IMR-90 (cell line): Measurements from ENCODE around the gene NUP107. TPM values are rescaled to one million over a fixed set of nuclear protein-coding genes. Genes with fewer than 3 reads are reported as not detected.

Experiments used
- ATAC-seq: fragments of 200-7000 bp; cut with Tn5 transposase; 2 replicates; pipeline ENCODE4 v1.9.1; 2020; ENCODE audit warnings: low read depth, mild to moderate bottlenecking, moderate library complexity
- BruUV-seq: library from RNA; stranded (reverse); fragments of 400-500 nt; replicated peaks from 2 replicates; lab custom pipeline; 2021; lab: Mats Ljungman, UMichigan
- CTCF ChIA-PET: fragments of 300-600 bp; formaldehyde crosslinking; extraction: SDS; loops from one replicate; lab custom pipeline; 2021; ENCODE audit warnings: antibody characterized with exemption; lab: Yijun Ruan, JAX
- POLR2A ChIA-PET: fragments of 300-600 bp; sonication (Branson Sonifier 250); formaldehyde crosslinking; loops from one replicate; lab custom pipeline; 2022; ENCODE audit warnings: antibody characterized with exemption; ENCODE audit not compliant: unreplicated experiment; lab: Charles Lee
- DNase-seq: peaks from one replicate; pipeline ENCODE4 v3.0.0; 2013
- H2AFZ ChIP-seq: replicated peaks from 2 replicates; pipeline ENCODE3; 2013; ENCODE audit warnings: low read length, mild to moderate bottlenecking; ENCODE audit not compliant: poor library complexity
- H2AK5ac ChIP-seq: 2 replicates; pipeline ENCODE4 v1.6.1; 2013; ENCODE audit warnings: low read depth, low read length, inconsistent platforms
- H2AK9ac ChIP-seq: replicated peaks from 2 replicates; pipeline ENCODE3; 2013; ENCODE audit warnings: mild to moderate bottlenecking, low read depth, low read length, moderate library complexity; ENCODE audit not compliant: poor library complexity
- H2BK120ac ChIP-seq: 2 replicates; pipeline ENCODE4 v1.6.1; 2013; ENCODE audit warnings: low read depth, low read length, inconsistent platforms
- H2BK15ac ChIP-seq: 3 replicates; pipeline ENCODE4 v1.6.1; 2013; ENCODE audit warnings: low read depth, low read length, inconsistent platforms
- H2BK20ac ChIP-seq: 2 replicates; pipeline ENCODE4 v1.6.1; 2013; ENCODE audit warnings: low read depth, mild to moderate bottlenecking, inconsistent platforms, low read length, moderate library complexity
- H2BK5ac ChIP-seq: 2 replicates; pipeline ENCODE4 v1.6.1; 2013; ENCODE audit warnings: mild to moderate bottlenecking, low read depth, low read length, inconsistent platforms; ENCODE audit not compliant: poor library complexity, severe bottlenecking
- H3K14ac ChIP-seq: replicated peaks from 2 replicates; pipeline ENCODE4 v1.6.1; 2013; ENCODE audit warnings: low read depth, low read length, inconsistent platforms
- H3K18ac ChIP-seq: 2 replicates; pipeline ENCODE4 v1.6.1; 2013; ENCODE audit warnings: low read depth, low read length, control low read depth
- H3K23ac ChIP-seq: 2 replicates; pipeline ENCODE4 v1.6.1; 2013; ENCODE audit warnings: low read depth, low read length, inconsistent platforms
- H3K27ac ChIP-seq: 2 replicates; pipeline ENCODE4 v1.5.1; 2013; ENCODE audit warnings: mild to moderate bottlenecking, control low read depth, low read length; ENCODE audit not compliant: insufficient read depth
- H3K27me3 ChIP-seq: 2 replicates; pipeline ENCODE4 v1.6.1; 2013; ENCODE audit warnings: low read length; ENCODE audit not compliant: control insufficient read depth, insufficient read depth
- H3K36me3 ChIP-seq: 2 replicates; pipeline ENCODE4 v1.6.1; 2013; ENCODE audit warnings: low read length, mixed read lengths; ENCODE audit not compliant: control insufficient read depth, insufficient read depth
- H3K4ac ChIP-seq: 2 replicates; pipeline ENCODE4 v1.6.1; 2013; ENCODE audit warnings: low read depth, low read length, inconsistent platforms
- H3K4me1 ChIP-seq: 2 replicates; pipeline ENCODE4 v1.6.1; 2013; ENCODE audit warnings: low read length, mixed read lengths; ENCODE audit not compliant: control insufficient read depth, insufficient read depth
- H3K4me2 ChIP-seq: 2 replicates; pipeline ENCODE4 v1.6.1; 2013; ENCODE audit warnings: low read depth, mild to moderate bottlenecking, control low read depth, low read length, moderate library complexity
- H3K4me3 ChIP-seq: 2 replicates; pipeline ENCODE4 v1.5.1; 2013; ENCODE audit warnings: low read depth, mild to moderate bottlenecking, control low read depth, low read length, moderate library complexity; ENCODE audit not compliant: insufficient read depth
- H3K56ac ChIP-seq: 2 replicates; pipeline ENCODE4 v1.6.1; 2013; ENCODE audit warnings: low read length, inconsistent platforms; ENCODE audit not compliant: insufficient read depth; ENCODE audit errors: extremely low read depth
- H3K79me1 ChIP-seq, 2 experiments: 2 replicates each; pipeline ENCODE4 v1.6.1; 2013; ENCODE audit warnings: low read length in 2 of 2, inconsistent platforms in 1 of 2, low read depth in 1 of 2
- H3K9ac ChIP-seq: 2 replicates; pipeline ENCODE4 v1.6.1; 2013; ENCODE audit warnings: low read depth, low read length, control low read depth
- H3K9me1 ChIP-seq: 2 replicates; pipeline ENCODE4 v1.6.1; 2013; ENCODE audit warnings: low read length, inconsistent platforms; ENCODE audit not compliant: insufficient read depth
- H3K9me3 ChIP-seq: 2 replicates; pipeline ENCODE4 v1.6.1; 2013; ENCODE audit warnings: low read length; ENCODE audit not compliant: control insufficient read depth, insufficient read depth
- H4K20me1 ChIP-seq: 2 replicates; pipeline ENCODE4 v1.6.1; 2013; ENCODE audit warnings: low read length, inconsistent platforms; ENCODE audit not compliant: insufficient read depth
- H4K5ac ChIP-seq: 2 replicates; pipeline ENCODE4 v1.6.1; 2013; ENCODE audit warnings: mild to moderate bottlenecking, low read depth, low read length, control low read depth
- H4K8ac ChIP-seq, 2 experiments: 2 replicates each; pipeline ENCODE4 v1.6.1; 2013; ENCODE audit warnings: low read depth in 2 of 2, low read length in 2 of 2, control low read depth in 1 of 2, inconsistent platforms in 1 of 2
- H4K91ac ChIP-seq: 2 replicates; pipeline ENCODE4 v1.6.1; 2013; ENCODE audit warnings: low read depth, low read length, inconsistent platforms; ENCODE audit not compliant: insufficient read depth
- FOS ChIP-seq: fragments of 150-350 bp; IDR thresholded peaks from 2 replicates; pipeline ENCODE4 v1.6.1; 2016; ENCODE audit warnings: low read depth, low read length
- MAFK ChIP-seq: IDR thresholded peaks from 2 replicates; pipeline ENCODE4 v1.6.1; 2012; ENCODE audit warnings: low read depth, low read length, improper control_type of control experiment
- MAZ ChIP-seq: IDR thresholded peaks from 2 replicates; pipeline ENCODE4 v1.6.1; 2012; ENCODE audit warnings: low read depth, mild to moderate bottlenecking, low read length, improper control_type of control experiment, moderate library complexity, borderline replicate concordance
- POLR2A ChIP-seq: IDR thresholded peaks from 2 replicates; pipeline ENCODE4 v1.6.1; 2012; ENCODE audit warnings: mild to moderate bottlenecking, low read depth, low read length
- SMC3 ChIP-seq: fragments of 150-350 bp; IDR thresholded peaks from 2 replicates; pipeline ENCODE4 v1.6.1; 2016; ENCODE audit warnings: low read depth, mild to moderate bottlenecking, antibody characterized with exemption, low read length, moderate library complexity
- WGBS, 2 experiments: methylation state at CpG; one replicate each; pipeline versions ENCODE4 v1.1.5 to v1.1.7; 2013; ENCODE audit warnings: missing lambda C conversion rate in 2 of 2; ENCODE audit not compliant: insufficient read length in 1 of 2; ENCODE audit errors: extremely low coverage in 2 of 2; 5-methylcytosine and 5-hydroxymethylcytosine counted together
- dilution Hi-C: fragments of 300-500 bp; cut with HindIII; formaldehyde crosslinking; loops from one replicate; pipeline ENCODE4 v1.14.3; 2018; ENCODE audit warnings: low sequenced_read_pairs; ENCODE audit not compliant: unreplicated experiment
- in situ Hi-C: fragments of 300-500 bp; cut with MboI; formaldehyde crosslinking; loops from 3 replicates; pipeline ENCODE4 v1.14.3; 2019; ENCODE audit warnings: low sequenced_read_pairs, inconsistent platforms, mixed read lengths
- intact Hi-C: fragments of 100-400 bp; cut with micrococcal nuclease; formaldehyde crosslinking; loops from 2 replicates; pipeline ENCODE4 v1.10.0; 2022
- polyA plus RNA-seq, 3 experiments: library from polyadenylated mRNA; depleted of rRNA; stranded (reverse); fragments of >200 nt; gene quantifications; 2 replicates each; pipeline ENCODE4 v1.2.3, GENCODE V29; 2012; ENCODE audit warnings: low replicate concordance in 1 of 3
- total RNA-seq: library from RNA; depleted of rRNA; stranded (reverse); fragments of >200 nt; gene quantifications from 2 replicates; pipeline ENCODE4 v1.2.3, GENCODE V29; 2012
- TF ChIP-seq, protein P1 (sequence below): fragments of 150-350 bp; IDR thresholded peaks from 2 replicates; pipeline ENCODE4 v1.6.1; 2016; ENCODE audit warnings: low read depth, mild to moderate bottlenecking, low read length, moderate library complexity, borderline replicate concordance

NUP107 gene
- total and polyA plus RNA-seq, 2 of the 4 experiments (the other 2 are of a cell fraction): 34.5 to 69.7 TPM

DNA sequence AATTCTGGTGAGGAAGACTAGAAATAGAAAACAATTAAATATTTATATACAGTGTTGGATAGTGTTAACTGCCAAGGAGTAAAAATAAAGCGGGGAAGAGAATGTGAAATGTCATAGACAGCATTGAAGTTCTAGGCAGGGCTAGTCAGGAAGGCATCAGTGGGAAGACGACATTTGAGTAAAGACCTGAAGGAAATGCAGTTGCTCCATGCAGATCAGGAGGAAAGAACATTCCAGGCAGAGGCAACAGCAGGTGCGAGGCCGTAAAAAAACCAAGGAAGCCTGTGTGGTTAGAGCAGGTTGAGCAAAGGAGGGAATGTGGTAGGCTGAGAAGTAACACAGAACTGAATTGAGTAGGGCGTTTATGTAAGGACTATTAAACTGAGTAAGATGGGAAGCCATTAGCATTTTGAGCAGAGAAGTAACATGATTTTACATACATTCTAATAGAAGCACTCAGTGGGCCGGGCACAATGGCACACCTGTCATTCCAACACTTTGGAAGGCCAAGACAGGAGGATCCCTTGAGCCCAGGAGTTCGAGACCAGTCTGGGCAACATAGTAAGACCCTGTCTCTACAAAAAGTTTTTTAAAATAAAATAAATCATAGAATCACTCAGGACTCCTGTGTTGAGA is 74.1 kb downstream of the NUP107 start:
- Histone ChIP-seq H2AFZ (no peak overlapping the region), H3K9me3 (no peaks in the 10 kb centered on the region), H3K18ac (no peak overlapping the region), H3K27me3 (no peaks in the 10 kb centered on the region), H2BK120ac (no peak overlapping the region), H3K9ac (no peak overlapping the region), H2BK20ac (no peak overlapping the region), H2BK5ac (no peak overlapping the region), H2BK15ac (no peak overlapping the region), H3K36me3 (peaks cover 12% of the 10 kb centered on the region), H4K8ac (no peak overlapping the region), H4K5ac (no peak overlapping the region), H4K91ac (no peak overlapping the region), H3K9me1 (0 out of 2 replicates have a peak, but pooled peaks cover 3% of the 10 kb centered on the region), H3K14ac (no peak overlapping the region), H3K56ac (no peak overlapping the region), H2AK9ac (no peak overlapping the region), H3K27ac (no peak overlapping the region), H3K23ac (no peak overlapping the region), H2AK5ac (no peak overlapping the region), H4K20me1 (no peaks in the 10 kb centered on the region), H3K4ac (no peak overlapping the region), H3K79me1 (no peaks in the 10 kb centered on the region; a peak in 1 of 4 replicates), H3K4me2 (no peak overlapping the region), H3K4me3 (no peak overlapping the region), H3K4me1 (no peaks in the 10 kb centered on the region)
- ChIA-PET CTCF (no interaction called here), POLR2A (no interaction called here)
- no peak for DNase-seq
- no peak for ATAC-seq
- in situ Hi-C loops: no loop called here
- no peak for TF ChIP-seq FOS
- no peak for TF ChIP-seq MAZ
- no peak for TF ChIP-seq MAFK
- TF ChIP-seq SMC3: no peak
- TF ChIP-seq POLR2A: no peak
- TF ChIP-seq, protein P1, sequence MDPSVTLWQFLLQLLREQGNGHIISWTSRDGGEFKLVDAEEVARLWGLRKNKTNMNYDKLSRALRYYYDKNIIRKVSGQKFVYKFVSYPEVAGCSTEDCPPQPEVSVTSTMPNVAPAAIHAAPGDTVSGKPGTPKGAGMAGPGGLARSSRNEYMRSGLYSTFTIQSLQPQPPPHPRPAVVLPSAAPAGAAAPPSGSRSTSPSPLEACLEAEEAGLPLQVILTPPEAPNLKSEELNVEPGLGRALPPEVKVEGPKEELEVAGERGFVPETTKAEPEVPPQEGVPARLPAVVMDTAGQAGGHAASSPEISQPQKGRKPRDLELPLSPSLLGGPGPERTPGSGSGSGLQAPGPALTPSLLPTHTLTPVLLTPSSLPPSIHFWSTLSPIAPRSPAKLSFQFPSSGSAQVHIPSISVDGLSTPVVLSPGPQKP: no peak
- dilution Hi-C loops: no loop called here
- no TSS peak for BruUV-seq
- intact Hi-C loops: no loop called here
- WGBS, 2 experiments: 100% methylated on average over 2 of the region's 7 CpGs; no CpG with 5 or more reads in 1 of the 2 experiments
